KBM-7 (cell line): ENCODE data around the gene SLCO2A1.

Source experiments
- DNase-seq: peaks from one replicate; pipeline ENCODE4 v3.0.0-alpha.2; 2015
- in situ Hi-C: fragments of 300-500 bp; cut with MboI; formaldehyde crosslinking; loops from 2 replicates; pipeline ENCODE4 v1.14.3; 2020; ENCODE audit warnings: low sequenced_read_pairs, low pct_unique_long_range_greater_than_20kb, mixed read lengths

SLCO2A1 gene

DNA sequence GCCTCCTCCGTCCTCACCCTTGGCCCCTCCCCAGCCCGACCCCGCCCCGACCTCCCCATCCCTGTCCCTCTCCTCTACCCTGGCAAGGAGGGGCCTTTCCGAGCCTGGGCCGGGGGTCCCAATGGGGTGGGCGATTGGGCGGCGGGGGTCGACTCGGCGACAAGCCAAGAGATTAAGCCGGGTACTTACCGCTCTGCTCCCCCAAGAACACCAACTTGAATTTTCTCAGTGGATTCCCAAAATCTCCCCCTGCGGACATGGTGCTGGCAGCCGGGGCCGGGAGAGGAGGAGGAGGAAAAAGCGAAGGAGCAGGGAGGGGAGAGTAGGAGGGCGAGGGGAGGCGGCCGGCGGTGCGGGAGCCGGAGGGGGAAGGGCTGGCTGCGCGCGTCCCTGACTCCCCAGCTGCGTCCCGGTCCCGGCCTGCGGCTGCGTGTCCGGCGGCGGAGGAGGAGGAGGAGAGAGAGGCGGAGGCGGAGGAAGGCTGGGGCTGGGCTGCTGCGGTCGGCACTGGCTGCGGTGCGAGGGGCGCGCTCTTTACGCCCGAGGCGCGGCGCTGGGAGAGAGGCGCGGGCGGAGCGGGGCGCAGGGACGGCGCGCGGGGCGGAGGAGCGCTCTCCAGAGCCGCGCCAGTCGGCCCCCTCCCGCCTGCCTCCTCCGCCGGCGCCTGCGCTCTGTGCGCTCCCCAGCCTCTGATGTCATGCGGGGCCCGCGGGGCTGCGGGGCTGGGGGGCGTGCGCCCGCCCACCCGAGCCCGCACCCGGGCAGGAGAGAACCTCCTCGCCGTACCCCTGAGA lies 134.3 kb downstream of the SLCO2A1 start, which contains the start of gene RAB6B:
TSS of gene RAB6B (minus strand) at position 675 of the 794 bp plus-strand sequence. CDS start at position 259, 416 bp downstream.
- peak; percentile 46 for DNase-seq
- in situ Hi-C loops, result no loop called here

DNA sequence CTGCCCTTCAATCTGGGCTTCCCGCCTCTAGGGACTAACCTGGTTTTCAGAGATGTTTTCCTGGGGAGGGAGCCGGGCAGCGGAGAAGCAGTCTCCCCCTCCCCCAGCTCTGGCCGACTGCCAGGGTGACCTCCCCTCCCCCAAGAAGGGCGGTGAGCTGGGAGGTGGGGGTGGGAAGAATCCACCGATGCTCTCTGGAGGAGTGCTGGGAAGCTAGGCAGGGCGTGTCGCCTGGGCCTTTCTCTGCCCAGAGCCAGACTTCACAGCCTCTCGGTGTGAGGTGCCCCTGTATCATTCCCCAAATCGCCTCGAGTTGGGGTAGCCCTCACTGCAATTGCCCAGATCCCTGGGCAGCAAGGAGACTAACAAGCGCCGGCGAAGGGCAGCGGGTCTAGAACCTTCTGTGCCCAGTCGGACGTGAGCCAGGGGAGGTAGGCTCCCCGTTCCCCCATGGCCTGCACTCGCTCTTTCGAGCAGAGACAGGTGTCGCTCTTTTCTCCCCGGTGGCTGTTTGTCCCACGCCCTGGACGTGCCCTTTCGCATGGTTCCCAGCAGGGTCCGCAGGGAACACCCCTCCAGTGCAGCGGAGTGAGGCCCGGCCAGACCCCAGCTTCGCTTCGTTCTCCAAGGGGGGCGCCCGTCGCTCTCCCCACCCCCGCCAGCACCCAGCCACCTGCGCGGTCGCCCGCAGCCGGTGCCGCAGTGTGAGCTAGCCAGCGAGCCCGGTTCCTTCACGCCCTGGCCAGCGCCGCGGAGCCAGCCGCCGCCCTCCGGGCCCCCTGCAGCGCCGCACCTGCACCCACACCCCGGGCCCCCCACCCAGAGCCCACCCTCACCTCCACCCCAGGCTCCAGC lies 135.1 kb downstream of the SLCO2A1 start:
- in situ Hi-C loops, result no loop called here
- DNase-seq, result no peak

DNA sequence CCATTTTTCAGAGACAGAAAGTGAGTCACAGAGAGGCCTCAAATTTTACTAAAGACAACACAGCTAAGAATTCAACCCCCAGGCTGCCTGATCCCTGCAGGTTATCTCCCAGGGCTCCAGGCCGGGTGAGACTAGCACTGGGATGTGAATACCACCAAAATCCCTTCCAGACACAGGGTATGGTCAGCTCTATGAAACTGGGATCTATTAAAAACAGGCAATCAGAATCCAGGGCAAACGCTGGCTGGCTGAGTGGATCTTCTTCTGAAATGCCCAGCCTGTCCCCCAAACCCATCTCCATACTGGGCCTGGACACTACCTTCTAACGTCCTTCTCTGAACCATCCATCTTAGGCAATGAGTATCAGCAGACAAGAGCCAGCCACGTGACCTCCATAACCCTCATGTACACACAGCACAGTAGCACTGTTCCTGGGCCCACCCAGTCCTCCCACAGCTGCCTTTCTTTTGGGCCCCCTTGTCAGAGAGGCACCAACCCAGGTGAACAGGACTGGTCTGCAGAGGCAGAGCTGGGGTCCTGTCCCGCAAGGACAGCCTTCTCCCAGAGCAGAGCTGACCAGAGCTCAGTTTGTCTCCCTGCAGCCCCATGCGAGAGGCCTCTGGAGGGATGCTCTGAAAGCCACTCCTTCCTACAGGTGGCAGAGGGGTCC lies 135.9 kb downstream of the SLCO2A1 start:
- in situ Hi-C loops, result no loop called here
- no peak for DNase-seq

DNA sequence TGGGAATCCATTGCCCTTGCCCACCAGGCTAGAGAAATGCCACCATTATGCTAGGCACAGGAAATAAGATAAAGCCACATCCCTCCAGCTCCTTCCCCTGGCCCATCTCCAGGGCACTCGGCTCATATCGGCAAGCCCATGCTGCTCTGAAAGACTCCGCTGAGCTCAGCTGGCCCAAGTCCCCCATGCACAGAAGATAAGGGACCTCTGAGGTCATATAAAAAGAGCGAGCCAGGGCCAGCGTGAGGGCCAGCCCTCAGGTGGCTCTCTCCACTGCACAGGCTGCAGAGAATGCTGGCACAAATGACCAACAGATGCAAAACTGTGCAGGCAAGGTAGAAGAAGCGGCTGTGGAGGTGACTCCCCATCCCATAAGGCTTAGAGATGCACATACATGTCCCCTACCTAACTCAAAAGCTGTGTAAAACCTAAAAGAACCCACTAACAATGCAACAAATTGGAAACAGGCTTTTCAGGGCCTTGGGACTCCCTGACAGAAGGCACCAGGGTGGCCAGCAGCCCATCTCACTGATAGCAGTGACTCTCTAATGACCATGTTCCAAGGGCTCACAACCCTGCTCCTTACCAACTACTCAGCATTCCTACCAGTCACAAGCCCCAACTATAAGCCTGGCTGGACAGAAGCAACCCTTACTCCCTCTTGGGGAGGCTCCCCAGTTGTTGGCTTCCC lies 137.0 kb downstream of the SLCO2A1 start:
- in situ Hi-C loops, result no loop called here
- no peak for DNase-seq

DNA sequence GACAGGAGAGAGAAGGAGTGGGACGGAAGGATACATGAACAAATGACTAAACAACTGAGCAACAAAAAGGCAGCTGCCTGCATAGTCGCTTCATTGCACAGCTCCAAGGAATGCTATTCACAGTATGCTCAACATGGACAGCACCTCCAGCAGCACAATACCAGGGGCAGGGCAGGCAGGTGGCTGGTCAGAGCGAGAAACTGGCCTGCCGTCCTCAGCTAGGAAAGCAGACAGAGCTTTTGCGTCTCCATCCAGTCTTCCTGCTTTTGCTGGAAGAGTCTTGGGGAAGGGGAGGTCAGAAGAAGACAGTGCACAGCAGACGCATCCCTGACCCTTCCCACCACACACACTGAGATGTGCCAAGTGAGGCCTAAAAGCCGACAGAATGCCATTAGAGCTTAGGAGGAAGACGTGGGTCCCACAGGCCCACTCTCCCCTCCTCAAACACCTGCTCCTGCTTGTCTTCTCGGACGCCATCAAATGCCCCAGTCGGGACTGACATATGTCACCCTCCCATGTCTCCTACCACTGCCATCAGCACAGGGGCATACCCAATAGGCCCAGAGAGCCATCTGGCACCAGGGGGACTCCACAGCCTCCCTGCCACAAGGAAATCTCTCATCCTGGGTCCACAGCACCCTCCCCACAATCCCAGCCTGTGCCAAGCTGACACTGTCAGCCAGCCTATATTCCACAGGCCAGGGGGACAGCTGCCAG lies 137.9 kb downstream of the SLCO2A1 start:
- no peak for DNase-seq

DNA sequence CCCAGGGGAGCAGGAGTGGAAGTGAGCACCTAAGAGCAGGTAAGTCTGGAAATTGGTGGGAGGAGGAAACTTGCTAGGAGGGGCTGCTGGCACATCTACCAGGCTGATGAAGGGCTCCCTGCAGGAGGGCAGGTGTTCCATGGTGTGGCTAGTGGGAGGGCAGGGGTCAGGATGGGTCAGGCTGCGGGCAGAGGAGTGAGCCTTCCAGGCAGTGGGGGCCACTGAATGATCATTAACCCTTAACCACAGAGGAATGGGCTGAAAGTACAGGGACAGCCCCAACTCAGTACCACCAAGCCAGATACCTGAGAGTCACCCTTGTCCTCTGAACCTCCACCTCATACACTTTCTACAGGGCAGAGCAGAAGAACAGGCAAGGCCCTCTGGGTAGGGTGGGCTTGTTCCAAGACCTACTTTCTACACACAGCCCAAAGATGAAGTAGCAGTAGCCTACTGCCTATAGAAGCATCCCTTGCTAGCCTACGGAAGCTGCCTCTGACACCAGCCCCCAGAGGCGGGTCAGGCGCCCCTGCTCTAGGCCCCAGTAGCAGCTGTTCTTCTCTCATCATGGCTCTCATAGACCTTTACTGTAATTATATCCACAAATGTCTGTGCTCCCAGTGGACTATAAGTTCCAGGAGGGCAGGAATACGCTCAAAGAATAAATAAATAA lies 138.6 kb downstream of the SLCO2A1 start:
- in situ Hi-C loops, result no loop called here

More for the DNA sequence above, 137.9 kb downstream of the SLCO2A1 start:
- in situ Hi-C loops, result no loop called here

DNA sequence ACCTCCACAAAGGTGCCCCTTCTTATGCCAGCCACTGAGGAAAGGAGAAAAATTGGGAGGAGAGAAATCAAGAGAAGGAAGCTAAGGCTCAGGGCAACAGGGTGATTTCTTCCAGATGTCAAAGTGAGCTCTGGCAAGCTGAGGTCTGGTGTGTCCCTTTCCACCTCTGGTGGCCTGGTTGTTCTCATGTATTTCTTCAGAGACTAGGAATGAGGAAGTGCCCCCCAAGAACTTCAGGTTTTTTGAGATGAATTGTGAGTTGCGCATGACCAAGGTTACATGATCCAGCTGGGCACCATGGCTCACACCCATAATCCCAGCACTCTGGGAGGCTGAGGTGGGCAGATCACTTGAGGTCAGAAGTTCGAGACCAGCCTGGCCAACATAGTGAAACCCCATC lies 139.7 kb downstream of the SLCO2A1 start:
- in situ Hi-C loops, result no loop called here
- DNase-seq, result peak; percentile 55

More for the DNA sequence above, 138.6 kb downstream of the SLCO2A1 start:
- no peak for DNase-seq

DNA sequence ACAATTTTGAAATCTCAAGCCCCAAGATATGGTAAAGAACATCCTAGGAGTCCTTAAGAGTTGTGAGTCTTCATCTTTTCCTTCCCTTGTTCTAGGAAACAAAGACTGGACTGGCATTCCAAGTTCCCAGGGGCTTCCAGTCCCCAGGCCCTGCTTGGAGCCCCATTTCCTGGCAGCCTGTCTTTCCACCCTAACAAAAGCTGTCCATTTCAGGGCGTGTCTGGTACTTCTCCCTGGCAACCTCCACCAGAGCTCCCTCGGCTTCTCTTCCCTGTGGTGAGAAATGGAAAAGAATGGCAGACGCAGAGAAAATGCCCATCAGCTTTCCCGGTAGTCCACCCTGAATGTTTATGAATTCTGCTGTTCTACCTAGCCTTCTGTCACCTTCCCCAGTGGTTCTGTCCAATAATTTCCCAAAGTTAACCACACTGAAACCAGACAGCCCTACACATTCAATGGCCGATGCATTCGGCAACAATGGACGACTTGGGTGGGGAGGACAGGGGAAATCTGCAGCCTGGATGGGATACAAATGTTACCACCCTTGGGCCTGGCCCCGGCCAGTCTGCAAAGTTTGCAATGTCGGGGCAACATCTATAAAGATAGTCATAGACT lies 140.9 kb downstream of the SLCO2A1 start:
- in situ Hi-C loops, result no loop called here
- DNase-seq, result no peak

DNA sequence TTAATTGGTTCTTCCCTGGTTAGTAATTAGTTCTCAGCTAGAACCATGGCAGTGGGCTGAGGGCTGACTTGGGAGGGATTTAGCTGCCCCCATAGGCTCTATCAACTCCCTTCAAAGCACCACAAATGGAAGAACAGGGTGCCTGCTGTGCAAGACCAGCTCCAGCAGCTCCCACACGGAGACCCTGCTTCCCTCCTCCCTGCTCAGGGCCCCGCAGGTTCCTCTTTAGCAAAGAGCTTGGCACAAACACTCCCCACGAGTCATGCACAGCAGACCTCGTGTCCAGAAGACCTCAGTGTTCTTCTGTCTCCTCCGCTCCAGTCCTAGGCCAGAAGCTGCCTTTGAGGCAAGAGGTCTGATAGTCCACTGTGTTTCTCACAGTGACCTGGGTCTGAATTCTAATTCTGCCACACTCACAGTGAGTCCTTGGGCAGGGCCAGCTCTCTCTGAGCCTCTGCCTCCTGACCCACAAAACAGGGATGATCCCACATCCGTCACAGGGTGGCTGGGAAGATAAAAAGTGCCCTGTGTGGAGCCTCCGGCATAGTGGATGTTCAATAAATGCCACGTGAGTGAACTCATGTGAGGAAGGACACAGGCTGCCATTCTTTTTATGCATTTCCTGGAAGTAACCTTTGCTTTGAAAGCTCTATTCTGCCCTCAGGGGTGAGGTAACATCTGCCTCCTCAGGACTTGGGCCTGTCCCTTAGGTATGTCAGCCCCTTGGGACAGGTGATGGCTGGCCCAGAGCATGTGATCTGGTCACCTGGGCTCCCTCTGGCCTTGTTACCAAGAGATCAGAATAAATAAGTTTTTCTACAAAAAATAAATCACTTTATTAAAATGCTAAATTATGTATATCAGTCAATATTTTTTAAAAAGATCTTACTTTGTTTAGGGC lies 141.7 kb downstream of the SLCO2A1 start:
- DNase-seq, result peak; percentile 81
- in situ Hi-C loops, result no loop called here

DNA sequence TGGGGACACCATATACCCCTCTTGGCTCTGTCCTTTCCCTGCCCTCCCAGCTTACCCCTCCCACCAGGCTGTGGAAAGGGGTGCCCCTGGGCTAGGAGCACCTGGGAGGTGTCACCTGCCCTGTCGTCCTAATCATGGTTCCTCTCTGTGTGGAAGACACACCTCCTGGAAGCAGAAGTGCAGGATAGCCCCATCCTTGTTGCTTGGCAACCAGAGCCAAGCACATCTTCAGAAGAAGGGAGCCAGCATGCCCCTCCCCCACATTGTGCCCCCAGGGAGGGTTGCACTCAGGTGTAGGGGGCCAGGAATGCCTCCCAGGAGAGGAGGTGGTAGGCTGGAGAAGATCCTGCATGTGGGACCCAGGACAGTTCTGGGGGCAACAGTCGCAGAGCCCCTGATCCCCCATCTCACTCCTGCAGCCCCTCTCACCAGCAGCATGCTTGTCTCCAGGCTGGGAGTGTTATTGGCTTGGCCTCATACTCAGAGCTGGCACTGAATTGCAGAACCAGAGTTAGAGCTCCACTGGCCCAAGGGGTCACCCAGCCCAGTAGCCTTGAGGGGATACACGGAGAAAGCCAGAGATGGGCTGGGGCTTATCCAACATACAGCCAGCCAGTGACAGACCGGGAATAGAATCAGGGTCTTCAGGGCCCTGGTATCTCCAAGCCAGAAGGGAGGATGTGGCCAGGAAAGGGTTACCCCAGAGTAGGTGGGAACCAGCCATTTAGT lies 142.5 kb downstream of the SLCO2A1 start:
- no peak for DNase-seq
- in situ Hi-C loops, result no loop called here

DNA sequence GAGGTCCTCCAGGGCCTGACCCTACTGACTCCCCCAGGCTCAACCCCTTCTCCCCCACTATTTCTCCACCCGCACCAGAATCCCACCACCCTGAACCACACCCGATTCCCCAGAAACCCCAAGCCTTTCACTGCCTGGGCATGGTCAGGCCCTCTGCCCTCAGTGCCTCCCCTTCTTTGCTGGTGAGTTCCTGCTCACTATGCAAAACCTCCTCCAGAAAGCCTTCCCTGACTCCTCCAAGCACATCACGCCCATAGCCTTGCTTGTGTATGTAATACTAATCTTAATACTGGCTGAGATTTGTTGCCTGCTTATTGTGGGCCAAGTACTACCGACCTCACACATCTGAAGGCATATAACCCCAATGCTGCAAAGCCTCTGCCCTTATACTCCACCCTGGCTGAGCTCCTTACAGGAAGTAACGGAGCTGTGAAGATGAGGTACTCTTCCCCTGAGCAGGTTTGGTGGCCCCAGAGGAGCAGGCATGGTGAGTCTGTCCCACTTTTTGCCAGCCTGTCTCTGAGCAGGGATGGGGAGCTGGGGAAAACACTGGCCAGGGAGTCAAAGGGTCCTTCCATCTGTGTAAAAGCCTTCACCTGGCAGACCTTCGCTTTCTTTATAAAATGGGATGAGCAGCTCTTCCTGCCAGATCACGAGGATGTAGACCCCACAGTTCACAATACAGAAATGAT lies 143.5 kb downstream of the SLCO2A1 start:
- no peak for DNase-seq
- in situ Hi-C loops, result no loop called here

DNA sequence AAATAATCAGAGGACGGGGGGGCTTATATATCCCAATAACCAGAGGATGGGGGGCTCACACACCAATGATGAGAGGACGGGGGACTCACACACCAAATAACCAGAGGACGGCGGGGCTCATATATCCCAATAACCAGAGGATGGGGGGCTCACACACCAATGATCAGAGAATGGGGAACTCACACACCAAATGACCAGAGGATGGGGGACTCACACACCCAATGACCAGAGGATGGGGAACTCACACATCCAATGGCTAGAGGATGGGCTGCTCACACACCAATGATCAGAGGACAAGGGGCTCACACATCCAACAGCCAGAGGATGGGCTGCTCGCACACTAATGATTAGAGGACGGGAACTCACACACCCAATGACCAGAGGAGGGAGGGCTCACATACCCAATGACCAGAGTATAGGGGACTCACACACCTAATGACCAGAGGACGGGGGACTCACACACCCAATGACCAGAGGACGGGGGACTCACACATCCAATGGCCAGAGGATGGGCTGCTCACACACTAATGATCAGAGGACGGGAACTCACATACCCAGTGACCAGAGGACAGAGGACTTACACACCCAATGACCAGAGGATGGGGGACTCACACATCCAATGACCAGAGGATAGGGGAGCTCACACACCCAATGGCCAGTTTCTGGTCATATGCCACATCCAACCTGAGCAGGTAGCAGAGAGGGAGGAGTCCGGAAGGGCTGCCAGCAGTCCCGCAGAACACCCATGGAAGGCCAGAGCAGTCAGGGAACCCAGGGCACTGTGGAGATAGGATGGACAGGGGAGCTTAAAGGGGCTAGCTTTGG lies 144.6 kb downstream of the SLCO2A1 start:
- DNase-seq, result no peak
- in situ Hi-C loops, result no loop called here

DNA sequence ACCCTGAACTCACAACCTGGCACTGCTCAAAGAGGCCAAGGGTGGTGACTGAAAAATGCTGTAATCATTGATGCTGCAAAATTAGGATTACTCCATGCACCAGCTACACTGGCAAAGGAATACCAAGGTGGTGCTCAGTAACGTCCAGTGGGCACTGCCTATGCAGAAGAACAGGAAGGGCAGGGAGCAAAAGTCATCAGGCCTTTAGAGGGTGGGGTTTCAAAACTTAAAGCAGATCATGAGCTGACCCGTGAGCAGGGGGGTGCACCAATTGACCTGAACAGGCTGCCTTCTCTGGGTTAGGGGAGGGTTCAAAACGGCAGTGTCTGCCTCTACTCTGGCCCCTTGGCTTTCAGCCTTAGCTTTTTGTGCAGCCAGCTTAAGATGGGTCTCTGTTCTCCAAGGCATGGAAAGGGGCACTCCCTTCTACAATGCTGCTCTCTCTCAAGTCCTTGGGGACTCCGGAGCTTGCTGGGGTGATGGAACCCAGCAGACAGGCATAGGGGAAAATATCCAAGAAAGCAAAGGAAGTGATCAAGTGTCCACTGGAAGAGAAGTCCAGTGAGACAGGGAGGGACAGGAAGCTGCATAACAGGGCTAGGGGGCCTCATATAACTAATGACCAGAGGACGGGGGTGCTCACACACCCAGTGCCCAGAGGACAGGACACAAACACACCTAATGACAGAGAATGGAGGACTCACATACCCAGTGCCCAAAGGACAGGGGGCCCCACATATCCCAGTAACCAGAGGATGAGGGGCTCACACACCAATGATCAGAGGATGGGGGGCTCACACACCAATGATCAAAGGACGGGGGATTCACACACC lies 145.5 kb downstream of the SLCO2A1 start:
- DNase-seq, result no peak
- in situ Hi-C loops, result no loop called here

DNA sequence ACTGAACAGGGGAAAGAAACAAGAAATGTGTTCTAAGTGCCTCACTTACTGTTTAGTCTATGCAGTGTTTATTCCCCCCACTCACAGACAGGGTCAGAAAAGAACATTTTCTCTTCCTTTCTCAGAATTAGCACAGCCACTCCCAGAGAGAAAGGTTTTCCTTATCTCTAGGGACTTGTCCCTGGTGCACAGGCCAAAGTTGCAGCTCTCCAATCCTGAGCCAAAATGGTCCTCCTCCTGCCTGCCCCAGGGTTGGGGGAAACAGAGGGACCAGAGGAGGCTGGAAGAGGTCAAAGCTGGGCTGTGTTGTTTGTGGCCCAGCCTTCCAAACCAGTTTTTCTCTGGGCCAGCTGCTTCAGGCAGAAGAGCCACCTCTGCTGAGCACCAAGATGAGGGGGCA lies 146.1 kb downstream of the SLCO2A1 start:
- in situ Hi-C loops, result no loop called here
- DNase-seq, result no peak
